CD14-positive monocyte (primary cell): ENCODE data around the gene LIPG. TPM values are rescaled to one million over a fixed set of nuclear protein-coding genes. Genes with fewer than 3 reads are reported as not detected.
"Not testable (repeated sequence)": the region's sequence is repeated elsewhere in the genome, so short reads cannot be mapped to it uniquely, and the experiment has no call there.

ENCODE experiments used
- DNase-seq, 3 donors: peaks; one replicate each; pipeline ENCODE4 v3.0.0-alpha.2; 2011 to 2022
- H2AFZ ChIP-seq: 2 replicates; pipeline ENCODE4 v1.6.0; 2012; ENCODE audit warnings: mild to moderate bottlenecking, low read depth, low read length, inconsistent platforms; ENCODE audit not compliant: insufficient read depth, poor library complexity, severe bottlenecking
- H3K27ac ChIP-seq, 2 donors: 1 replicate in 1 of 2; 2 replicates in 1 of 2; pipeline ENCODE4 v1.5.1; 2012 to 2013; ENCODE audit warnings: low read length in 2 of 2, control low read depth in 1 of 2, inconsistent platforms in 1 of 2, low read depth in 1 of 2, mild to moderate bottlenecking in 1 of 2
- H3K27me3 ChIP-seq, 2 donors: one replicate each; pipeline versions ENCODE4 v1.6.0 to v1.6.1; 2011 to 2013; ENCODE audit warnings: low read length in 2 of 2; ENCODE audit not compliant: control insufficient read depth in 2 of 2, insufficient read depth in 2 of 2
- H3K36me3 ChIP-seq, 2 donors: replicated peaks in 1 of 2; 1 replicate in 1 of 2; 2 replicates in 1 of 2; pipeline versions ENCODE4 v1.5.1 to v1.6.1; 2012 to 2013; ENCODE audit warnings: low read length in 2 of 2, control low read depth in 1 of 2, inconsistent platforms in 1 of 2, mild to moderate bottlenecking in 1 of 2; ENCODE audit not compliant: insufficient read depth in 2 of 2, control insufficient read depth in 1 of 2
- H3K4me1 ChIP-seq, 2 donors: 1 replicate in 1 of 2; 2 replicates in 1 of 2; pipeline versions ENCODE4 v1.5.1 to v1.6.1; 2012 to 2013; ENCODE audit warnings: low read length in 2 of 2, control low read depth in 1 of 2, inconsistent platforms in 1 of 2, mild to moderate bottlenecking in 1 of 2, moderate library complexity in 1 of 2; ENCODE audit not compliant: insufficient read depth in 2 of 2, control insufficient read depth in 1 of 2
- H3K4me2 ChIP-seq: replicated peaks from 2 replicates; pipeline ENCODE3; 2012; ENCODE audit warnings: low read length, moderate library complexity, mild to moderate bottlenecking; ENCODE audit not compliant: poor library complexity, severe bottlenecking; ENCODE audit errors: extremely low read depth
- H3K4me3 ChIP-seq, 3 experiments: fragments of 200-600 bp in 1 of 3; sonication (generic) in 1 of 3; replicated peaks in 1 of 3; 1 replicate in 2 of 3; 2 replicates in 1 of 3; pipeline ENCODE4 v1.5.1; 2011 to 2013; ENCODE audit warnings: low read length in 3 of 3, mild to moderate bottlenecking in 3 of 3, control low read depth in 2 of 3, low read depth in 2 of 3, inconsistent platforms in 1 of 3, moderate library complexity in 1 of 3
- H3K79me2 ChIP-seq: 2 replicates; pipeline ENCODE4 v1.6.0; 2012; ENCODE audit warnings: mild to moderate bottlenecking, control low read depth, inconsistent platforms, low read length, moderate library complexity; ENCODE audit not compliant: insufficient read depth
- H3K9ac ChIP-seq: 2 replicates; pipeline ENCODE4 v1.6.0; 2017; ENCODE audit warnings: low read length, mild to moderate bottlenecking; ENCODE audit not compliant: insufficient read depth, poor library complexity, severe bottlenecking
- H3K9me3 ChIP-seq, 2 donors: replicated peaks in 1 of 2; 1 replicate in 1 of 2; 2 replicates in 1 of 2; pipeline versions ENCODE4 v1.5.1 to v1.6.1; 2012 to 2013; ENCODE audit warnings: low read length in 2 of 2, control low read depth in 1 of 2; ENCODE audit not compliant: control insufficient read depth in 1 of 2, insufficient read depth in 1 of 2
- H4K20me1 ChIP-seq: 2 replicates; pipeline ENCODE4 v1.6.0; 2012; ENCODE audit warnings: mild to moderate bottlenecking, low read length, control low read depth, moderate library complexity; ENCODE audit not compliant: insufficient read depth
- H3K27ac Mint-ChIP-seq, 7 donors: one replicate each; pipeline ENCODE4 v1.8.0; 2020; ENCODE audit warnings: mild to moderate bottlenecking in 7 of 7, mixed read lengths in 7 of 7, moderate library complexity in 6 of 7, inconsistent platforms in 2 of 7
- H3K27me3 Mint-ChIP-seq, 3 donors: one replicate each; pipeline ENCODE4 v1.8.0; 2021 to 2022; ENCODE audit warnings: low read depth in 3 of 3, mild to moderate bottlenecking in 3 of 3, mixed read lengths in 3 of 3, moderate library complexity in 3 of 3, inconsistent platforms in 1 of 3
- H3K36me3 Mint-ChIP-seq, 2 donors: one replicate each; pipeline ENCODE4 v1.8.0; 2020; ENCODE audit warnings: mixed read lengths in 2 of 2, inconsistent platforms in 1 of 2, mild to moderate bottlenecking in 1 of 2
- H3K4me1 Mint-ChIP-seq: one replicate; pipeline ENCODE4 v1.8.0; 2020; ENCODE audit warnings: mild to moderate bottlenecking, mixed read lengths
- H3K4me3 Mint-ChIP-seq, 2 donors: one replicate each; pipeline ENCODE4 v1.8.0; 2020; ENCODE audit warnings: mild to moderate bottlenecking in 2 of 2, mixed read lengths in 2 of 2, moderate library complexity in 1 of 2
- H3K9me3 Mint-ChIP-seq, 7 donors: one replicate each; pipeline ENCODE4 v1.8.0; 2020 to 2022; ENCODE audit warnings: mixed read lengths in 7 of 7, mild to moderate bottlenecking in 6 of 7, moderate library complexity in 6 of 7, inconsistent platforms in 2 of 7
- CTCF ChIP-seq: fragments of 200-600 bp; IDR thresholded peaks from one replicate; pipeline ENCODE4 v1.8.0; 2022; ENCODE audit warnings: antibody characterized with exemption, mild to moderate bottlenecking
- WGBS: methylation state at CpG from one replicate; pipeline ENCODE4 v1.1.5; 2013; ENCODE audit warnings: missing lambda C conversion rate; ENCODE audit not compliant: insufficient coverage; 5-methylcytosine and 5-hydroxymethylcytosine counted together
- intact Hi-C, 2 donors: fragments of 100-400 bp; cut with micrococcal nuclease; formaldehyde crosslinking; loops; one replicate each; pipeline versions ENCODE4 v1.15.0 to v1.15.1; 2023
- polyA plus RNA-seq, 3 donors: library from polyadenylated mRNA; depleted of rRNA in 1 of 3; unstranded in 2 of 3; stranded (reverse) in 1 of 3; fragments of 300-500 nt in 2 of 3; fragments of >200 nt in 1 of 3; fragmentation: Illumina TruSeq in 2 of 3; gene quantifications; 1 replicate in 2 of 3; 2 replicates in 1 of 3; pipeline ENCODE4 v1.2.3, GENCODE V29; 2012 to 2021

Gene LIPG
- polyA plus RNA-seq, 3 donors = not detected

- intact Hi-C loops = no loop called here
- H3K9me3 ChIP-seq = no peaks in the 10 kb centered on the region
- no peak overlapping the region for H3K4me3 ChIP-seq
- H3K4me1 ChIP-seq = no peaks in the 10 kb centered on the region
- Mint-ChIP-seq H3K27me3 (peaks cover 6 to 8% (median 8%) of the 10 kb centered on the region in 3 donors), H3K9me3 (peaks cover 0 to 1% (median 0%) of the 10 kb centered on the region in 7 donors), H3K27ac (no peak overlapping the region), H3K4me1 (no peaks in the 10 kb centered on the region), H3K36me3 (no peaks in the 10 kb centered on the region), H3K4me3 (no peak overlapping the region)
- no peaks in the 10 kb centered on the region for H4K20me1 ChIP-seq
- no peak for TF ChIP-seq CTCF
- no peak for DNase-seq
- no peaks in the 10 kb centered on the region for H3K79me2 ChIP-seq
- H3K9ac ChIP-seq = no peak overlapping the region
- no peaks in the 10 kb centered on the region for H3K27me3 ChIP-seq
- H3K27ac ChIP-seq = no peak overlapping the region
- WGBS = 90% methylated on average over 2 of the region's 3 CpGs
- H3K4me2 ChIP-seq = no peak overlapping the region
- no peak overlapping the region for H2AFZ ChIP-seq
- no peaks in the 10 kb centered on the region for H3K36me3 ChIP-seq
These were observed 22.5 kb downstream of the LIPG start for GRCh38 chr18:49584394-49584793.

GRCh38 chr18:49584951-49585350 lies 23.1 kb downstream of the LIPG start:
- H3K36me3 Mint-ChIP-seq, H3K9me3 Mint-ChIP-seq, H3K9ac ChIP-seq, H2AFZ ChIP-seq, H3K4me1 ChIP-seq, H3K27ac Mint-ChIP-seq, H3K27ac ChIP-seq, H3K27me3 Mint-ChIP-seq, H3K4me2 ChIP-seq, H3K36me3 ChIP-seq, H3K27me3 ChIP-seq, intact Hi-C loops, DNase-seq, H4K20me1 ChIP-seq, H3K4me3 Mint-ChIP-seq, H3K4me1 Mint-ChIP-seq, H3K9me3 ChIP-seq, H3K4me3 ChIP-seq, H3K79me2 ChIP-seq: not testable (repeated sequence)
- WGBS = 100% methylated on average over 2 of the region's 4 CpGs
